ENCODE measurements around the gene ALPL. TPM values are rescaled to one million over a fixed set of nuclear protein-coding genes. Genes with fewer than 3 reads are reported as not detected.
"Not testable (repeated sequence)": the region's sequence is repeated elsewhere in the genome, so short reads cannot be mapped to it uniquely, and the experiment has no call there.

The ALPL gene
- total RNA-seq, 1 donor from 2014 or later, result 6.6 TPM

GRCh38 chr1:21478356-21478755 lies 30.9 kb upstream of the ALPL start:
- peaks cover 0 to 15% of the 10 kb centered on the region in 2 donors for H3K36me3 ChIP-seq

GRCh38 chr1:21483881-21484280 lies 25.3 kb upstream of the ALPL start:
- DNase-seq (ENCODE audit: extremely low spot score in 2 of 2); intact Hi-C loops (cut with DNase I); H3K27ac ChIP-seq; H3K4me3 ChIP-seq; H3K27me3 ChIP-seq; H3K9me3 ChIP-seq; H3K4me1 ChIP-seq; H3K36me3 ChIP-seq: not testable (repeated sequence)

More at GRCh38 chr1:21478356-21478755, 30.9 kb upstream of the ALPL start:
- TF ChIP-seq POLR2A (IDR thresholded peaks at IDR 0.05) (no peak), POLR2AphosphoS5 (IDR thresholded peaks at IDR 0.05; ENCODE audit: insufficient read depth in 1 of 2, low read depth in 1 of 2) (no peak), CTCF (IDR thresholded peaks at IDR 0.05) (no peak)
- intact Hi-C loops (cut with DNase I), result no loop called here
- H3K27ac ChIP-seq, result no peak overlapping the region
- DNase-seq (ENCODE audit: extremely low spot score in 2 of 2), result no peak
- no peaks in the 10 kb centered on the region for H3K9me3 ChIP-seq
- H3K4me3 ChIP-seq, result no peak overlapping the region
- no peaks in the 10 kb centered on the region for H3K27me3 ChIP-seq
- H3K4me1 ChIP-seq, result no peaks in the 10 kb centered on the region

- TF ChIP-seq POLR2A (IDR thresholded peaks at IDR 0.05) (no peak), CTCF (IDR thresholded peaks at IDR 0.05) (no peak), POLR2AphosphoS5 (IDR thresholded peaks at IDR 0.05; ENCODE audit: insufficient read depth in 1 of 2, low read depth in 1 of 2) (no peak)
- Histone ChIP-seq H3K36me3 (no peaks in the 10 kb centered on the region), H3K9me3 (no peaks in the 10 kb centered on the region), H3K27me3 (no peaks in the 10 kb centered on the region), H3K27ac (no peak overlapping the region), H3K4me3 (no peak overlapping the region), H3K4me1 (no peaks in the 10 kb centered on the region)
- intact Hi-C loops (cut with DNase I), result no loop called here
- DNase-seq (ENCODE audit: extremely low spot score in 2 of 2), result no peak
Observed at GRCh38 chr1:21489146-21489545, 20.1 kb upstream of the ALPL start.

GRCh38 chr1:21490774-21491487 lies 18.3 kb upstream of the ALPL start:
- no peaks in the 10 kb centered on the region for H3K27me3 ChIP-seq

More at GRCh38 chr1:21490774-21491487, 18.3 kb upstream of the ALPL start:
- Histone ChIP-seq H3K9me3 (no peaks in the 10 kb centered on the region), H3K4me1 (no peaks in the 10 kb centered on the region), H3K36me3 (no peaks in the 10 kb centered on the region), H3K4me3 (no peak overlapping the region), H3K27ac (no peak overlapping the region)
- intact Hi-C loops (cut with DNase I), result loop anchor here (5.0 kb wide), 1 partner anchor 531 kb away; no protein-coding TSS in a partner anchor
- no peak for TF ChIP-seq CTCF (IDR thresholded peaks at IDR 0.05)
- no peak for TF ChIP-seq POLR2AphosphoS5 (IDR thresholded peaks at IDR 0.05; ENCODE audit: insufficient read depth in 1 of 2, low read depth in 1 of 2)
- TF ChIP-seq POLR2A (IDR thresholded peaks at IDR 0.05), result no peak
- DNase-seq (ENCODE audit: extremely low spot score in 2 of 2), result no peak
